PFSK-1 (cell line): ENCODE measurements around the gene CAND2.

Source experiments
- FOXP2 ChIP-seq: optimal IDR thresholded peaks from 2 replicates; pipeline ENCODE3; 2011; ENCODE audit warnings: borderline replicate concordance, control low read depth, inconsistent platforms; ENCODE audit not compliant: insufficient read depth; ENCODE audit errors: extremely low read length, extremely low read depth
- POLR2AphosphoS5 ChIP-seq: IDR thresholded peaks from 2 replicates; pipeline ENCODE4 v1.6.1; 2012; ENCODE audit warnings: low read depth, mild to moderate bottlenecking, control low read depth, low read length, moderate library complexity
- SIN3A ChIP-seq: IDR thresholded peaks from 2 replicates; pipeline ENCODE4 v1.6.1; 2012; ENCODE audit warnings: mild to moderate bottlenecking, low read length, moderate library complexity, borderline replicate concordance; ENCODE audit not compliant: insufficient read depth
- TAF1 ChIP-seq: IDR thresholded peaks from 2 replicates; pipeline ENCODE4 v1.6.1; 2012; ENCODE audit warnings: low read length, control low read depth, borderline replicate concordance; ENCODE audit not compliant: insufficient read depth
- TF ChIP-seq, protein P1 (sequence below), 2 experiments: IDR thresholded peaks; 2 replicates each; pipeline versions ENCODE4 v1.6.1 to v1.8.0; 2011 to 2012; ENCODE audit warnings: low read depth in 2 of 2, low read length in 2 of 2, control low read depth in 1 of 2, inconsistent platforms in 1 of 2, mild to moderate bottlenecking in 1 of 2, moderate library complexity in 1 of 2; ENCODE audit not compliant: insufficient read depth in 1 of 2

CAND2 gene

DNA sequence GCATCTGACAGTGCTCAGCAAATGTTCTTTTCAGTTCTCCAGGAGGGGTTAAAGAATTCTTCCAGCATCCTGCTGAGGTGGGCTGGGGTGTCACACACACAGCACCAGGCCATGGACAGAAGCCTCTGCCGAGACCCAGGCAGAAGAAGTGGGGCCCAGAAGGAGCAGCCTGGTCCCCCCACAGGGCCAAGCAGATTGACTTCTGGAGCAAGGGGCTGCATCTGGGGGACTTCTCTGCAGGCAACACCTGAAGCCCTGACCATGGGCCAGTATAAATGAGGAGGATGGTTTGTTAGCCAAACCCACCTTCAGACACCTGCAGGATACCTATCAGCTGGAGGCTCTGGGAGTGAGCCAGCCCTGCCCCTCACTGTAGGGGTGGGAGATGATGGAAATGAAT is 21.3 kb upstream of the CAND2 start:
- TF ChIP-seq, protein P1, sequence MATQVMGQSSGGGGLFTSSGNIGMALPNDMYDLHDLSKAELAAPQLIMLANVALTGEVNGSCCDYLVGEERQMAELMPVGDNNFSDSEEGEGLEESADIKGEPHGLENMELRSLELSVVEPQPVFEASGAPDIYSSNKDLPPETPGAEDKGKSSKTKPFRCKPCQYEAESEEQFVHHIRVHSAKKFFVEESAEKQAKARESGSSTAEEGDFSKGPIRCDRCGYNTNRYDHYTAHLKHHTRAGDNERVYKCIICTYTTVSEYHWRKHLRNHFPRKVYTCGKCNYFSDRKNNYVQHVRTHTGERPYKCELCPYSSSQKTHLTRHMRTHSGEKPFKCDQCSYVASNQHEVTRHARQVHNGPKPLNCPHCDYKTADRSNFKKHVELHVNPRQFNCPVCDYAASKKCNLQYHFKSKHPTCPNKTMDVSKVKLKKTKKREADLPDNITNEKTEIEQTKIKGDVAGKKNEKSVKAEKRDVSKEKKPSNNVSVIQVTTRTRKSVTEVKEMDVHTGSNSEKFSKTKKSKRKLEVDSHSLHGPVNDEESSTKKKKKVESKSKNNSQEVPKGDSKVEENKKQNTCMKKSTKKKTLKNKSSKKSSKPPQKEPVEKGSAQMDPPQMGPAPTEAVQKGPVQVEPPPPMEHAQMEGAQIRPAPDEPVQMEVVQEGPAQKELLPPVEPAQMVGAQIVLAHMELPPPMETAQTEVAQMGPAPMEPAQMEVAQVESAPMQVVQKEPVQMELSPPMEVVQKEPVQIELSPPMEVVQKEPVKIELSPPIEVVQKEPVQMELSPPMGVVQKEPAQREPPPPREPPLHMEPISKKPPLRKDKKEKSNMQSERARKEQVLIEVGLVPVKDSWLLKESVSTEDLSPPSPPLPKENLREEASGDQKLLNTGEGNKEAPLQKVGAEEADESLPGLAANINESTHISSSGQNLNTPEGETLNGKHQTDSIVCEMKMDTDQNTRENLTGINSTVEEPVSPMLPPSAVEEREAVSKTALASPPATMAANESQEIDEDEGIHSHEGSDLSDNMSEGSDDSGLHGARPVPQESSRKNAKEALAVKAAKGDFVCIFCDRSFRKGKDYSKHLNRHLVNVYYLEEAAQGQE (IDR thresholded peaks at IDR 0.05; ENCODE audit: insufficient read depth in 1 of 2, low read depth in 2 of 2, low read length in 2 of 2) = no peak
- TF ChIP-seq POLR2AphosphoS5 = no peak
- no peak for TF ChIP-seq SIN3A
- TF ChIP-seq FOXP2 = no peak
- TF ChIP-seq TAF1 = no peak

DNA sequence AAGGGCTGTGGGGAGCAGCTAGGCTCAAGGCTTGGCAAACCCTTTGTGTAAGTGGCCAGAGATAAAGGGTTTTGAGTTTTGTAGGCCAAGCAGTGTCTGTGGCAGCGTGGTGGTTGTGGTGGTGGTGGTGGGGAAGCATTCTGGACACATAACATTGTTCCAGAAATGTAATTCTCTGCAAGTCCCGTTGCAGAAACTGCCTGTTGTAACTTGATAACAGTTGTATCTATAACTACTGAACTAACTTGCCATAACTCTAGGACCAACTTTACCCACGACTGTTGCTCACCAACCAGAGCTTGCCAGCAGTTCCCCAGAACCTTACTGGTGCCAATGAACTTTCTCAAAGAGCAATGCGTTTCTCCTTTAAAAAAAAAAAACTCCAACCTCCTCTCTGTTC is 19.3 kb upstream of the CAND2 start:
- no peak for TF ChIP-seq SIN3A
- TF ChIP-seq, protein P1 (IDR thresholded peaks at IDR 0.05; ENCODE audit: insufficient read depth in 1 of 2, low read depth in 2 of 2, low read length in 2 of 2) = no peak
- TF ChIP-seq FOXP2 = no peak
- no peak for TF ChIP-seq POLR2AphosphoS5
- TF ChIP-seq TAF1 = no peak

DNA sequence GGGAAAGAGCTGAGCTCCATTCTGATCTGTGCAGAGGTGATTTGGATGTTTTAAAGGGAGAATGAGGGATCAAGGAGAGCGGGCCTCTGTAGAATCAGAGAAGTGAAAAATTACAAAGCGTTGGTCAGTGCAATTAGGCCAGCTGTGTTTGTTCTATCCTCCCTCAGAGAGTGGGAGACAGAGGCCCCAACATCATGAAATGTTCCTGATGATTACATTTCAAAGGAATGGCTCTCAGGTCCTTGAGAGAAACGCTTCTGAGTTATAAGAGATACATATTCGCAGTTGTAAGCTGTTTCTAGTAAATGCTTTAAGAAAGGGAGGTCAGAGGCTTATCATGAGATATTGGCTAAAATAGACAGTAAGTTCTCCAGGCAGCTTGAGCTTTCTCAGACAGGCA is 15.7 kb upstream of the CAND2 start:
- TF ChIP-seq FOXP2 (no peak), SIN3A (no peak), TAF1 (no peak), POLR2AphosphoS5 (no peak)
- TF ChIP-seq, protein P1 (IDR thresholded peaks at IDR 0.05; ENCODE audit: insufficient read depth in 1 of 2, low read depth in 2 of 2, low read length in 2 of 2) = no peak

DNA sequence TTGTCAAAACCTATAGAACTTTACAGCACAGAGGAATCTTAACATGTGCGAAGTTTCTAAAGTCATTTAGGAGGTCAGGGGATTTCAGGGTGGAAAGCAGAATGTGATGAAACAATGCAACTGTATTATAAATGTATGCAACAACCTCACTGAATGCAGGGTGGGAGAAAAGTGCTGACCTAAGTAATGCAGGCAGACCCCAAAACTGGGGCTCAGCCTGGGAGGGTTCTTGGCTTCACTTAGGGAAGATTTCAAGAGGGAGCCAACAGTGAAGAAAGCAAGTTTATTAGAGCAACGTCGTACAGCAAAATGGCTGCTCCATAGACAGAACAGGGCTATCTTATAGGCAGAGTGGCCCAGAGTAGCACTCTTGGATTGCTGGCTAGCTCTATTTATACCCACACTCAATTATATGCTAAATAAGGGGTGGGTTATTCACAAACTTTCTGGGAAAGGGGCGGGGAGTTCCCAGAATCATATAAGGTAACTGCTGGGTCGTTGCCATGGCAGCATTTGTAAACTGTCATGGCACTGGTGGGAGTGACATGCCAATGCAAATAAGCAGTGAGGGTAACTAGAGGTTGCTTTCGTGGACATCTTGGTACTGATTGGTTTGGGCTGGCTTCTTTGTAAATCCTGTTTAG is 14.2 kb upstream of the CAND2 start:
- TF ChIP-seq FOXP2 (no peak), POLR2AphosphoS5 (no peak), TAF1 (no peak), SIN3A (no peak)
- TF ChIP-seq, protein P1 (IDR thresholded peaks at IDR 0.05; ENCODE audit: insufficient read depth in 1 of 2, low read depth in 2 of 2, low read length in 2 of 2) = no peak

DNA sequence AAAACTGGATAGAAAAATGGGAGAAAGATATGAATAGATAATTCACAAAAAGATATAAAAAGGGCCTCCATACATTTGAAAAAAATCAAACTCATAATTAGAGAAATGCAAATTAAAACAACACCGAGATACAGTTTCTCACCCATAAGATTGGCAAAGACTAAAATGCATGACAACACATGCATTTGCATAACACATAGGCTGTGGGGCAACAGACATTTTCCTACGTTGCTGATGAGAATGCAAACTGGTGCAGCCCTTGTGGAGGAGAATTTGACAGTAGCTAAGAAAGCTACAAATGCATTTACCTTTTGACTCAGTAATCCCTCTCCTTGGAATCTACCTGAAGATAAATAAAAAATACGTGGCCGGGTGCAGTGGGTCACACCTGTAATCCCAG is 11.4 kb upstream of the CAND2 start:
- TF ChIP-seq POLR2AphosphoS5 (no peak), TAF1 (no peak), FOXP2 (no peak), SIN3A (no peak)
- TF ChIP-seq, protein P1 (IDR thresholded peaks at IDR 0.05; ENCODE audit: insufficient read depth in 1 of 2, low read depth in 2 of 2, low read length in 2 of 2) = no peak
